DOHH2 (cell line): ENCODE data around the gene CDKL4.

Experiments used
- EZH2phosphoT487 ChIP-seq: fragments of 200-600 bp; sonication (generic); IDR thresholded peaks from 2 replicates; pipeline ENCODE4 v1.6.1; 2017; ENCODE audit warnings: borderline replicate concordance, mild to moderate bottlenecking, antibody characterized with exemption, low read length, moderate library complexity, mixed read lengths
- TF ChIP-seq, protein P1 (sequence below): fragments of 200-600 bp; sonication (generic); IDR thresholded peaks from one replicate; pipeline ENCODE4 v1.5.1; 2014; ENCODE audit warnings: antibody characterized with exemption, mild to moderate bottlenecking, low read depth, low read length; ENCODE audit not compliant: poor library complexity, severe bottlenecking

DNA sequence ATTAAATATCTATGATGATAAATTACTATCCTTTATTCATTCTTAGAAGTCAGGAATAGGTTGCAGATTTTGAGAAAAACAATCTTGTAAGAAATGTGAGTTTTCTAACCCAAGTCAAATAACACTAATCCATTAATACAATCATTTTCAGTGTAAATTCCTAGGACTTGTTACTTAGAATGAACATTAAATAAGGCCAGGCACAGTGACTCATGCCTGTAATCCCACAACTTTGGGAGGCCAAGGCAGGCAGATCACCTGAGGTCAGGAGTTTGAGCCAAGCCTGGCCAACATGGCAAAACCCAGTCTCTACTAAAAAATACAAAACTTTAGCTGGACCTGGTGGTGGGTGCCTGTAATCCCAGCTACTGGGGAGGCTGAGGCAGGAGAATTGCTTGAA is 45.8 kb upstream of the CDKL4 start:
- TF ChIP-seq, protein P1, sequence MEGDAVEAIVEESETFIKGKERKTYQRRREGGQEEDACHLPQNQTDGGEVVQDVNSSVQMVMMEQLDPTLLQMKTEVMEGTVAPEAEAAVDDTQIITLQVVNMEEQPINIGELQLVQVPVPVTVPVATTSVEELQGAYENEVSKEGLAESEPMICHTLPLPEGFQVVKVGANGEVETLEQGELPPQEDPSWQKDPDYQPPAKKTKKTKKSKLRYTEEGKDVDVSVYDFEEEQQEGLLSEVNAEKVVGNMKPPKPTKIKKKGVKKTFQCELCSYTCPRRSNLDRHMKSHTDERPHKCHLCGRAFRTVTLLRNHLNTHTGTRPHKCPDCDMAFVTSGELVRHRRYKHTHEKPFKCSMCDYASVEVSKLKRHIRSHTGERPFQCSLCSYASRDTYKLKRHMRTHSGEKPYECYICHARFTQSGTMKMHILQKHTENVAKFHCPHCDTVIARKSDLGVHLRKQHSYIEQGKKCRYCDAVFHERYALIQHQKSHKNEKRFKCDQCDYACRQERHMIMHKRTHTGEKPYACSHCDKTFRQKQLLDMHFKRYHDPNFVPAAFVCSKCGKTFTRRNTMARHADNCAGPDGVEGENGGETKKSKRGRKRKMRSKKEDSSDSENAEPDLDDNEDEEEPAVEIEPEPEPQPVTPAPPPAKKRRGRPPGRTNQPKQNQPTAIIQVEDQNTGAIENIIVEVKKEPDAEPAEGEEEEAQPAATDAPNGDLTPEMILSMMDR, result no peak
- TF ChIP-seq EZH2phosphoT487, result no peak
